Neural cell (in vitro differentiated cells): ENCODE data around the gene USP12. TPM values are rescaled to one million over a fixed set of nuclear protein-coding genes. Genes with fewer than 3 reads are reported as not detected.
"Not testable (repeated sequence)": the region's sequence is repeated elsewhere in the genome, so short reads cannot be mapped to it uniquely, and the experiment has no call there.

Experiments
- H2AFZ ChIP-seq: fragments of 200-600, 300-800 bp; sonication (generic), shearing (Covaris generic); 2 replicates; pipeline ENCODE4 v1.6.0; 2014; ENCODE audit warnings: low read depth, mild to moderate bottlenecking, antibody characterized with exemption, low read length, moderate library complexity
- H3F3A ChIP-seq: fragments of 200-600 bp; shearing (Covaris generic); 2 replicates; pipeline ENCODE4 v1.6.1; 2016; ENCODE audit warnings: mild to moderate bottlenecking, moderate library complexity, mixed read lengths, antibody characterized with exemption, low read length; ENCODE audit not compliant: insufficient read depth, poor library complexity, severe bottlenecking
- H3K27ac ChIP-seq: fragments of 200-600, 300-800 bp; sonication (generic), shearing (Covaris generic); 2 replicates; pipeline ENCODE4 v1.5.1; 2014; ENCODE audit warnings: mild to moderate bottlenecking, low read length, moderate library complexity
- H3K27me3 ChIP-seq: fragments of 300-800, 200-600 bp; sonication (generic), shearing (Covaris generic); 2 replicates; pipeline ENCODE4 v1.6.0; 2014; ENCODE audit warnings: mild to moderate bottlenecking, low read depth, low read length, moderate library complexity; ENCODE audit not compliant: insufficient read depth
- H3K36me3 ChIP-seq: fragments of 300-800, 200-600 bp; sonication (generic), shearing (Covaris generic); 2 replicates; pipeline ENCODE4 v1.5.1; 2014; ENCODE audit warnings: mild to moderate bottlenecking, antibody characterized with exemption, low read length, moderate library complexity; ENCODE audit not compliant: insufficient read depth
- H3K4me2 ChIP-seq: fragments of 300-800, 200-600 bp; sonication (generic), shearing (Covaris generic); 2 replicates; pipeline ENCODE4 v1.6.0; 2014; ENCODE audit warnings: mild to moderate bottlenecking, low read length
- H3K4me3 ChIP-seq: fragments of 300-800, 200-600 bp; sonication (generic), shearing (Covaris generic); 2 replicates; pipeline ENCODE4 v1.5.1; 2014; ENCODE audit warnings: mild to moderate bottlenecking, low read length, moderate library complexity
- H3K79me2 ChIP-seq: fragments of 200-600 bp; shearing (Covaris generic); replicated peaks from 2 replicates; pipeline ENCODE4 v1.6.0; 2014; ENCODE audit warnings: mild to moderate bottlenecking, low read length, moderate library complexity; ENCODE audit not compliant: insufficient read depth
- H3K9ac ChIP-seq: fragments of 300-800, 200-600 bp; sonication (generic), shearing (Covaris generic); 2 replicates; pipeline ENCODE4 v1.6.1; 2016; ENCODE audit warnings: mild to moderate bottlenecking, low read length, mixed read lengths
- H3K9me2 ChIP-seq: fragments of 200-600 bp; shearing (Covaris generic); 2 replicates; pipeline ENCODE4 v1.6.1; 2016; ENCODE audit warnings: mild to moderate bottlenecking, low read length, mixed read lengths; ENCODE audit not compliant: insufficient read depth
- H3K9me3 ChIP-seq: fragments of 200-600, 300-800 bp; sonication (generic), shearing (Covaris generic); 2 replicates; pipeline ENCODE4 v1.6.1; 2016; ENCODE audit warnings: mild to moderate bottlenecking, mixed run types, low read length, moderate library complexity, mixed read lengths
- H4K20me1 ChIP-seq: fragments of 200-600 bp; shearing (Covaris generic); 2 replicates; pipeline ENCODE4 v1.6.1; 2016; ENCODE audit warnings: mild to moderate bottlenecking, mixed run types; ENCODE audit not compliant: insufficient read depth
- EP300 ChIP-seq: fragments of 450-650 bp; conservative IDR thresholded peaks from 2 replicates; pipeline ENCODE4 v1.6.1; 2014; ENCODE audit warnings: antibody characterized with exemption, mild to moderate bottlenecking, moderate library complexity; ENCODE audit not compliant: poor library complexity, severe bottlenecking
- EZH2 ChIP-seq: fragments of 200-600, 300-800 bp; shearing (Covaris generic), sonication (generic); IDR thresholded peaks from 2 replicates; pipeline ENCODE4 v1.6.1; 2014; ENCODE audit warnings: antibody characterized with exemption, low read length, borderline replicate concordance, mild to moderate bottlenecking; ENCODE audit not compliant: insufficient read depth, poor library complexity, severe bottlenecking
- MXI1 ChIP-seq: fragments of 450-650 bp; conservative IDR thresholded peaks from 2 replicates; pipeline ENCODE4 v1.6.1; 2014; ENCODE audit warnings: antibody characterized with exemption, mild to moderate bottlenecking; ENCODE audit not compliant: poor library complexity, severe bottlenecking
- POLR2AphosphoS5 ChIP-seq: IDR thresholded peaks from 2 replicates; pipeline ENCODE4 v1.6.1; 2012
- RAD21 ChIP-seq: fragments of 450-650 bp; conservative IDR thresholded peaks from 2 replicates; pipeline ENCODE4 v1.6.1; 2014; ENCODE audit warnings: antibody characterized with exemption, mild to moderate bottlenecking, moderate library complexity
- REST ChIP-seq: IDR thresholded peaks from 2 replicates; pipeline ENCODE4 v1.6.1; 2012; ENCODE audit warnings: borderline replicate concordance
- SMC3 ChIP-seq: fragments of 450-650 bp; conservative IDR thresholded peaks from 2 replicates; pipeline ENCODE4 v1.6.1; 2014; ENCODE audit warnings: antibody characterized with exemption, mild to moderate bottlenecking, moderate library complexity; ENCODE audit not compliant: poor library complexity
- TAF1 ChIP-seq: IDR thresholded peaks from 2 replicates; pipeline ENCODE4 v1.6.1; 2012; ENCODE audit warnings: low read depth
- polyA plus RNA-seq: library from polyadenylated mRNA; depleted of rRNA; stranded (reverse); fragments of >200 nt; gene quantifications from 2 replicates; pipeline ENCODE4 v1.2.3, GENCODE V29; 2014
- TF ChIP-seq, protein P1 (sequence below): fragments of 450-650 bp; IDR thresholded peaks from 2 replicates; pipeline ENCODE4 v1.5.1; 2014; ENCODE audit warnings: antibody characterized with exemption, mild to moderate bottlenecking, moderate library complexity; ENCODE audit not compliant: poor library complexity, severe bottlenecking

The USP12 gene
- polyA plus RNA-seq, 1 donor from 2014 or later, result 26.2 TPM

DNA sequence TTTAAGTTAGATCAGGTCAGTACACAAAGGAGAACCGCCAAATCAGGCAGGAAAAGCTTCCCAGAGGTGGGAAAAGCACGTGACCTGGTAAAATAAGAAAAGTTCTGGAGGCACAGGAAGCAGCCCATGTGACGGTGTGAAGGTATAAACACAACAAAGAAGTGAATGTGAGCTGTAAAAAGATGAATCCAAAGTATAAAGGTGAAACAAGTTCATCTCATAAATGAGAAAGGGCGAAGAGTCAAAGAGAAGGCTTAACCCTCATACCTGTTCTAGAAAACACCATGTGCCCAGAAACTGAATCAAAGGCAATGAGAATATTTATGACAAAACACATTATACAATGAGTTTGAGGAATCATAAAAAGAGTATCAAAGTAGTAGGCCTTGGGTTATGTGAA is 47.0 kb downstream of the USP12 start:
- Histone ChIP-seq H3K9me3 (peaks cover 4% of the 10 kb centered on the region), H4K20me1 (no peaks in the 10 kb centered on the region), H2AFZ (no peak overlapping the region), H3K4me3 (no peak overlapping the region), H3F3A (no peaks in the 10 kb centered on the region), H3K9ac (no peak overlapping the region), H3K27ac (no peak overlapping the region), H3K79me2 (peaks cover 31% of the 10 kb centered on the region), H3K27me3 (no peaks in the 10 kb centered on the region), H3K4me2 (no peak overlapping the region), H3K36me3 (no peaks in the 10 kb centered on the region), H3K9me2 (no peaks in the 10 kb centered on the region)
- TF ChIP-seq, protein P1, sequence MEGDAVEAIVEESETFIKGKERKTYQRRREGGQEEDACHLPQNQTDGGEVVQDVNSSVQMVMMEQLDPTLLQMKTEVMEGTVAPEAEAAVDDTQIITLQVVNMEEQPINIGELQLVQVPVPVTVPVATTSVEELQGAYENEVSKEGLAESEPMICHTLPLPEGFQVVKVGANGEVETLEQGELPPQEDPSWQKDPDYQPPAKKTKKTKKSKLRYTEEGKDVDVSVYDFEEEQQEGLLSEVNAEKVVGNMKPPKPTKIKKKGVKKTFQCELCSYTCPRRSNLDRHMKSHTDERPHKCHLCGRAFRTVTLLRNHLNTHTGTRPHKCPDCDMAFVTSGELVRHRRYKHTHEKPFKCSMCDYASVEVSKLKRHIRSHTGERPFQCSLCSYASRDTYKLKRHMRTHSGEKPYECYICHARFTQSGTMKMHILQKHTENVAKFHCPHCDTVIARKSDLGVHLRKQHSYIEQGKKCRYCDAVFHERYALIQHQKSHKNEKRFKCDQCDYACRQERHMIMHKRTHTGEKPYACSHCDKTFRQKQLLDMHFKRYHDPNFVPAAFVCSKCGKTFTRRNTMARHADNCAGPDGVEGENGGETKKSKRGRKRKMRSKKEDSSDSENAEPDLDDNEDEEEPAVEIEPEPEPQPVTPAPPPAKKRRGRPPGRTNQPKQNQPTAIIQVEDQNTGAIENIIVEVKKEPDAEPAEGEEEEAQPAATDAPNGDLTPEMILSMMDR, result no peak
- no peak for TF ChIP-seq EZH2
- no peak for TF ChIP-seq EP300
- no peak for TF ChIP-seq REST
- no peak for TF ChIP-seq POLR2AphosphoS5
- TF ChIP-seq TAF1, result no peak
- TF ChIP-seq SMC3, result no peak
- TF ChIP-seq RAD21, result no peak
- no peak for TF ChIP-seq MXI1

- H3K79me2 ChIP-seq, result peaks cover 32% of the 10 kb centered on the region
- not testable (repeated sequence) for H3K9me2 ChIP-seq, H3K27me3 ChIP-seq, H3K9me3 ChIP-seq, H3K4me2 ChIP-seq, H3K27ac ChIP-seq, H3K4me3 ChIP-seq, H4K20me1 ChIP-seq, H2AFZ ChIP-seq, H3K9ac ChIP-seq, H3F3A ChIP-seq, H3K36me3 ChIP-seq
Measured at GRCh38 chr13:27123445-27123844, 48.2 kb downstream of the USP12 start.

- Histone ChIP-seq H3K9me3 (peaks cover 4% of the 10 kb centered on the region), H3K79me2 (peaks cover 34% of the 10 kb centered on the region)
Measured at GRCh38 chr13:27122036-27122435, 49.6 kb downstream of the USP12 start.

More at GRCh38 chr13:27122036-27122435, 49.6 kb downstream of the USP12 start:
- no peak overlapping the region for H3K4me2 ChIP-seq
- no peak overlapping the region for H2AFZ ChIP-seq
- no peak overlapping the region for H3K4me3 ChIP-seq
- TF ChIP-seq TAF1 (no peak), REST (no peak), RAD21 (no peak)
- TF ChIP-seq, protein P1, result no peak
- H3K9ac ChIP-seq, result no peak overlapping the region
- H3K27ac ChIP-seq, result no peak overlapping the region
- no peaks in the 10 kb centered on the region for H3K9me2 ChIP-seq
- H3K36me3 ChIP-seq, result no peaks in the 10 kb centered on the region
- no peaks in the 10 kb centered on the region for H4K20me1 ChIP-seq
- H3F3A ChIP-seq, result no peaks in the 10 kb centered on the region
- no peaks in the 10 kb centered on the region for H3K27me3 ChIP-seq
